Stomach smooth muscle (tissue), 2 donors: ENCODE results near the gene ECE1.

Experiments
- H3K27ac ChIP-seq: one replicate; pipeline ENCODE4 v1.7.0; 2013; ENCODE audit warnings: mild to moderate bottlenecking, low read length, inconsistent platforms
- H3K27me3 ChIP-seq, 2 donors: one replicate each; pipeline ENCODE4 v1.7.0; 2013; ENCODE audit warnings: low read length in 2 of 2; ENCODE audit not compliant: insufficient read depth in 2 of 2, control insufficient read depth in 1 of 2
- H3K36me3 ChIP-seq, 2 donors: one replicate each; pipeline ENCODE4 v1.7.0; 2013; ENCODE audit warnings: low read length in 2 of 2; ENCODE audit not compliant: control insufficient read depth in 2 of 2, insufficient read depth in 2 of 2
- H3K4me1 ChIP-seq: one replicate; pipeline ENCODE4 v1.7.0; 2013; ENCODE audit warnings: low read length; ENCODE audit not compliant: control insufficient read depth, insufficient read depth
- H3K4me3 ChIP-seq, 2 donors: one replicate each; pipeline ENCODE4 v1.7.0; 2013; ENCODE audit warnings: low read length in 2 of 2
- H3K9ac ChIP-seq, 2 donors: one replicate each; pipeline ENCODE4 v1.7.0; 2013; ENCODE audit warnings: low read length in 2 of 2, mild to moderate bottlenecking in 1 of 2
- H3K9me3 ChIP-seq, 2 donors: one replicate each; pipeline ENCODE4 v1.7.0; 2013; ENCODE audit warnings: low read length in 2 of 2; ENCODE audit not compliant: control insufficient read depth in 2 of 2
- donor health status: healthy.
- donor health status: Pancreatic carcinoma.

The ECE1 gene

DNA sequence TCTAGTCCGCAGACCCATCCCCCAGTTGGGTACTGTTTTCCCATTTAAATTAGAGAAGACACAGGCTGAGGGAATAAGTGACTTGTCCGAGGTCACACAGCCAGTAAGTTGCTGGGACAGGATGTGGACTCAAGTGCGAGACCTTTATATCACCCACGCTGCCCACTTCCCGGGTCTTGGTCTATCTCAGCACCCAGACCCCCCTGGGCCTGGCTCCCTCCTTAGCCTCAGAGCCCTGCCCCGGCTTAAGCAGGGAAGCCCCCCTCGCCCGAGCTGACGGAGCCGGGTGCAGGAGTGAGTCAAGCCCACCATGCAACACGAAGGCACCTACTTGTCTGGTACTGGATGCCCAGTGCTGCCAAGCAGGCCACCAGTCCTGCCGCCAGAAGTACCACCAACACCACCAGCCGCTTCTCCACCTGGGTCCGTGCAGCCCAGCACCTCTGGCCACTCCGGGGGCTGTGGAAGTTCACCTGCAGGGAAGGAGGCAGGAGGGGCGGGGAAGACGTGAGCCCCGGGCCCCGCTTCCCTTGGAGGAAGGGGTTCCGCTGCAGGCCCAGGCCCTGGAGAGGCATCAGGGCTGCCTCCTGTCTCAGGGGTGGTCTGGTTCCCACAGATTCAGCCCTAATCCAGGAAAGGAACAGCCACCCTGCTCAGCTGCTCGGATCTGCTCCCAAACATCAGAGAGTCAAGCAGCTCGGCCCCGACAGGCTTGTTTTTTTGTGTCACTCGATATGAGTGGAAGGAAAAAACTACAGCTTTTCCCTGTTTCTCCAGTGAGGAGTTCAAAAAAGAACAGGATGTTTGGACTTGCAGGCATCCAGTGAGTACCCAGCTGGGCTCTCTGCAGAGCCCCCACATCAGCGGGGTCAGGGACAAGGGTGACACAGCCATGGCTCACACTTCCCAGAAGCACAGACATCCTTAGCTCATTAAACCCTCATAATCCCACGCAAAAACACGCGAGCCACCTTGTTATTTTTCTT, 11.1 kb downstream of the ECE1 start:
- H3K4me3 ChIP-seq: peak overlapping the region in 1 of 2 donors; percentile 40
- H3K9me3 ChIP-seq: no peaks in the 10 kb centered on the region
- peaks cover 0 to 12% of the 10 kb centered on the region in 2 donors for H3K36me3 ChIP-seq
- H3K9ac ChIP-seq: no peak overlapping the region
- H3K4me1 ChIP-seq: peaks cover 38% of the 10 kb centered on the region
- peak overlapping the region; percentile 46 for H3K27ac ChIP-seq
- no peaks in the 10 kb centered on the region for H3K27me3 ChIP-seq

DNA sequence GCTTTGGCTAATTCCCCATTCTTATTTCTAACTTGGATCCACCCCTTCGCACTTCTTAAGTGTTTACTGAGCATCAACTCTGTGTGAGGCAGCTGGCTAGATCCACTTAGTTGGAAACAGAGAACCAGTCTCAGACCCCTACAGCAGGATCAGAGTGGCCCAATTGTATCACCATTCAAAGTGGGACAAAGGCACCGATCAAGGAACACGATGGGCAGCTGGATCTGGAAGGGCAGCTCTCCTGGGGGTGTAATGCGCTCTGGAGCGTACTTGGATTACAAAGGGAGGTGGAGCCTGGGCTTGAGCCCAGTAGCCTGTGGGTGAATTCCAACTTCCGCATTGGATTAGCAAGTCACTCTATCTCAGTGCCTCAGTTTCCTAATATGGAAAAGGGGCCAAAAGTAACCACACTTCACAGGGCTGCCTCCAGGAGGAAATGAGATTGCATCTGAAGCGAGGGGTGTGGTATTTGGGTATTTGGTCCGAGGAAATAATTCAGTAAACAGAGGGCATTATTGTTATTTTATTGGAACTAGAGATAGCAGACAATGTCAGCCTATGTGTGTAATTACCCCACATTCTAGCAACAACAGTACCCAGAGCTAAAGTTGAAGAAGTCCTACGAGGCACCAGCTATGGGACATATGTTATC, 11.9 kb downstream of the ECE1 start:
- Histone ChIP-seq H3K9me3 (no peaks in the 10 kb centered on the region), H3K4me3 (peak overlapping the region in 1 of 2 donors; percentile 3), H3K9ac (no peak overlapping the region)

DNA sequence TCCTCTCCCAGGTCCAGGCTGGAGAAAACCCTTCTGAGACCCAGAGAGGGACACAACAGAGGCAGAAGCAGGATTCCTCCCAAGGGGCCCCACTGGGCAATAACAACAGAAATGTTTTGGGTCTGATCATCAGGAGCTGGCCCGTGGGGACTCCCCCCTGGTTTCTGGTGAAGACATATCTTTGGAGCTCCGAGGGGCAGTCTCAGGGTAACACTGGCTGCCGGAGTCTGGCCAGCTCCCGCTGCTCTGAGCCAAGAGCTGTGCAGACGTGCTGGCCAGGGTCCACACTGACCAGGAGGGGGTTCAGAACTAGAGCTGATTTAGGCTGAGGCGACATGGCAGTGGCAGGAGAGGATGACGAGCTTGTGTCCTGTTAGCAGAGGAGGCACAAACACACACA, 13.1 kb downstream of the ECE1 start:
- H3K27me3 ChIP-seq: no peaks in the 10 kb centered on the region
- H3K4me1 ChIP-seq: peaks cover 42% of the 10 kb centered on the region
- peaks cover 3 to 13% of the 10 kb centered on the region in 2 donors for H3K36me3 ChIP-seq
- H3K27ac ChIP-seq: peak overlapping the region; percentile 0
- no peak overlapping the region for H3K9ac ChIP-seq
- no peak overlapping the region for H3K4me3 ChIP-seq
- H3K9me3 ChIP-seq: no peaks in the 10 kb centered on the region

More for the DNA sequence above, 11.9 kb downstream of the ECE1 start:
- Histone ChIP-seq H3K36me3 (peaks cover 0 to 9% of the 10 kb centered on the region in 2 donors), H3K4me1 (peaks cover 42% of the 10 kb centered on the region), H3K27me3 (no peaks in the 10 kb centered on the region), H3K27ac (peak overlapping the region; percentile 46)

- no peak overlapping the region for H3K4me3 ChIP-seq
- H3K4me1 ChIP-seq: peaks cover 27% of the 10 kb centered on the region
- H3K9ac ChIP-seq: no peak overlapping the region
- H3K27me3 ChIP-seq: no peaks in the 10 kb centered on the region
- no peaks in the 10 kb centered on the region for H3K9me3 ChIP-seq
- no peak overlapping the region for H3K27ac ChIP-seq
- H3K36me3 ChIP-seq: peaks cover 31 to 43% of the 10 kb centered on the region in 2 donors
These were observed 17.7 kb downstream of the ECE1 start for GRCh38 chr1:21272540-21272939.

GRCh38 chr1:21271550-21271949, 18.7 kb downstream of the ECE1 start:
- Histone ChIP-seq H3K4me3 (no peak overlapping the region), H3K4me1 (peaks cover 20% of the 10 kb centered on the region), H3K9ac (no peak overlapping the region), H3K27ac (no peak overlapping the region), H3K36me3 (peaks cover 33 to 52% of the 10 kb centered on the region in 2 donors), H3K9me3 (no peaks in the 10 kb centered on the region), H3K27me3 (no peaks in the 10 kb centered on the region)

DNA sequence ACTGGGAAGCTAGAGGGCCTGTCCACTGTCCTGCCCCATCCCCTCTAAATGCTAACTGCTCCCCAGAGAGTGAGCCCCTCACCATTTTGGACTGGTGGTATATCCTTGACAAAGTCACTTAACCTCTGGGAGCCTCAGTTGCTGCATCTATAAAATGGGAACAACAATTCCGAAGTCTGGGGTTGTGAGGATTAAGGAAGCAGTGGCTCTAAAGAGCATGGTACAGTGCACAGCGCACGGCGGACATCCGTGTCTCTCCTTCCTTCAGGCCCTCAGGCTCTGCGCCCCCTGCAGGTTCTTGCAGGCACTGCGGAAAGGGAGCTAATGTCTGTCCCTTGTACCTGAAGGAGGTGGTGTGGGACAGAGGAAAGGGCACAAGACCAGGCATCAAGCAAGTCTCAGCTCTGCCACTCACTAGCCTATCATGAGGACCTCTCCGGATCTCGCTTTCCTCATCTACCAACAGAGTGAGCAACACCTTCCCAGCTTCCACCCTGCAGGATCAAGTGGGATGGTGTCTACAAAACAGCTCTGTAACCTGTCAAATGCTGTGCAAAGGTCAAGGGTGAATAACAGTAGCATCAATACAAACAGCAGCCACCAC, 20.1 kb downstream of the ECE1 start:
- H3K9ac ChIP-seq: no peak overlapping the region
- no peaks in the 10 kb centered on the region for H3K27me3 ChIP-seq
- H3K27ac ChIP-seq: no peak overlapping the region
- no peaks in the 10 kb centered on the region for H3K9me3 ChIP-seq
- no peak overlapping the region for H3K4me3 ChIP-seq
- peaks cover 20% of the 10 kb centered on the region for H3K4me1 ChIP-seq
- peaks cover 33 to 60% of the 10 kb centered on the region in 2 donors for H3K36me3 ChIP-seq

DNA sequence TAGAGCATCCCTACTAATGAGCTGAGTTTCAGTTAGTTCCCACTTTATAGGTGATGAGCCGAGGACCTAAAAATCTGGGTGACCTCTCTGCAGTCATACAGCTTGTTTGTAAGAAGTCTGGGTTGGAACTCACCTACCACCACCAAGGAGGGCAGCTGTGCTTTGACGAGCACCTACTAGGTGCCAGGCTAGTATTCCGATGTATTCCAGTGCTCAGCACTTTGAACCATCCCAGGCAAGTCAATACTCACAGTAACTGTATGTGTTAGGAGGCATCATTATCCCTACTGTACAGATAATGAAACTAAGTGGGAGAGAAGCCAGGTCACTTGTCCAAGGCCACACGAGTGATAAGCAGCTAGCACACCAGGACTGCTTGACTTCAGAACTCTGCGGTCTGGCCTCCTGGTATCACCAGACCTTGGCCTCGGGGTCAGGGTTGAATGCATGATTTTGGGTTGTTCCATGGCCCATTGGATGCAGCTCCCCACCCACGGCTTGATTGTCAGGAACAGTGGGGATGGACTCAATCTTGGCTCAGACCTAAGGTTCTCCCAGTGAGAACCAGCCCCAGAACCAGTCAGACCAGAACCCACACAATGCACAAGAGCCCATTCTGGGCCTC, 20.7 kb downstream of the ECE1 start:
- no peak overlapping the region for H3K27ac ChIP-seq
- H3K9me3 ChIP-seq: no peaks in the 10 kb centered on the region
- no peaks in the 10 kb centered on the region for H3K27me3 ChIP-seq
- H3K4me1 ChIP-seq: peaks cover 20% of the 10 kb centered on the region
- no peak overlapping the region for H3K4me3 ChIP-seq
- H3K9ac ChIP-seq: no peak overlapping the region
- peaks cover 33 to 64% of the 10 kb centered on the region in 2 donors for H3K36me3 ChIP-seq

DNA sequence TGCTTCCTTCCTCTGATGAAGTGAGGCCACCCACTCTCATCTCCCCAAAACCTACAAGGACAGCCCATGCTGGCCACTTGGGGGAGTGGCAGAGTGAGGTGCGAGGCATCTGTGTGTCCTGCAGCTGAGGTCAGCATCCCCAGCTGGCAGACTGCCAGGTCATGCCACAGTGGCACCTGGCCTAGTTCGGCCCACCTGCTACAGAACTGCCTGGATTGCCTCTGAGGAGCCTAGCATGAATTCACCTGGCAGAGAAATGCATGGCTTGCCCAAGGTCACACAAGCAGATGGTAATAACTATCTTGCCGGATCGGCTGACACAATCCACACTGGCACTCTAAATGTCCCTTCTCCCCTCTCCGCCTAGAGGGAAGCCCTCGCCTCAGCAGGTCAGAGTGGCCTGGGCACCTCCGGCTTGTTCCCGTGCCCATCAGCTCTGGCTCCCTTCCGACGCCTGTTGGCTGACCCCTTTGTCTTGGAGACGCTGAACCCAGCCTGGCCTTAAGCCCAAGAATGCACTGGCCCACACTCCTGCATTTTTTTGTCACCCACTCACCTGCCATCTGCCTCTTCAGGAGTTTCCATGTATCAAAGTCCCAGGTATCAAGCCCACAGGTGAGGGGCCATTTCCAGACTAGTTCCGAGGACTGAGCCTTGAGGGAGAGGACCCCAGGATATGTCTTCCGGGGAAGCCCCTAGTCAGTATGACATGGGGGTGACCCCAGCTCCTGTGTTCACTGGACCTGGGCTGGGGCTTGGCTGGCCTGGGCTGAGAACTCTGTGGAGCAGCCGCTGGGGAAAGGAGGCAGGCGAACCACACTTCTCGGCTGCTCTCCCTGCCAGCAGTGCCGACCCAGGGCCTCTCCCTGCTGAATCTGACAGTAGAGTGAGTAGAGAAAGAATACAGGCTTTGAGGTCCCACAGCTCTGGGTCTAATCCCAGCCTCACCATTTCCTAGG, 21.7 kb downstream of the ECE1 start:
- Histone ChIP-seq H3K36me3 (peaks cover 33 to 57% of the 10 kb centered on the region in 2 donors), H3K9ac (no peak overlapping the region)

DNA sequence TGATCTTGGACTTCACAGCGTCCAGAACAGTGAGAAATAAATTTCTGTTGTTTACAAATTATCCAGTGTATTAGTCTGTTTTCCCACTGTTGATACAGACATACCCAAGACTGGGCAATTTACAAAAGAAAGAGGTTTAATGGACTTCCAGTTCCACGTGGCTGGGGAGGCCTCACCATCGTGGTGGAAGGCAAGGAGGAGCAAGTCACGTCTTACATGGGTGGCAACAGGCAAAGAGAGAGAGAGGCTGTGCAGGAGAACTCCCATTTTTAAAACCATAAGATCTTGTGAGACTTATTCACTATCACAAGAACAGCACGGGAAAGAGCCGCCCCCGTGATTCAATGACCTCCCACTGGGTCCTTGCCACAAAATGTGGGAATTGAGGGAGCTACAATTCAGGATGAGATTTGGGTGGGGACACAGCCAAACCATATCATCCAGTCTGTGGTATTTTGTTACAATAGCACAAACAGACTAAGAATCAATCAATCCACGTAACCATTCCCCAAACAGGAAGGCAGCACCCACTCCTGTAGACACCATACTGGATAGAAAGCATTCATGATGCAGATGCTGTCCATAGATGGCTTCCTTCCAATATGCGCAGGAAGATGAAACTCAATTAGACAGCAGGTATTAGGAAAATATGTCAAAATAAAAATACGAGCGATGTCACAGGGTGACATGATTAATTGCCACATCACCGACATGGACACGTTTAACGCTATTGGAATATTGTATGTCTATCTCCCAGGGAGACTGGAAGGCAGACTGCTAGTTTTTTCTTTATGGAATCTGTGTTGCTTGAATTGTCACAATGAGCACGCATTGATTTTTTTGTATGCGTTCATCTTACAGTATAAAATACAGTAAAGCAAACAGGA, 22.8 kb downstream of the ECE1 start:
- Histone ChIP-seq H3K27ac (no peak overlapping the region), H3K9me3 (no peaks in the 10 kb centered on the region), H3K4me3 (no peak overlapping the region), H3K36me3 (peaks cover 30 to 53% of the 10 kb centered on the region in 2 donors), H3K27me3 (no peaks in the 10 kb centered on the region), H3K9ac (no peak overlapping the region), H3K4me1 (peaks cover 28% of the 10 kb centered on the region)

More for the DNA sequence above, 21.7 kb downstream of the ECE1 start:
- H3K27me3 ChIP-seq: no peaks in the 10 kb centered on the region
- H3K4me3 ChIP-seq: no peak overlapping the region
- H3K27ac ChIP-seq: no peak overlapping the region
- no peaks in the 10 kb centered on the region for H3K9me3 ChIP-seq
- H3K4me1 ChIP-seq: peaks cover 18% of the 10 kb centered on the region
